ENCODE measurements around the gene PXYLP1.

Gene PXYLP1

DNA sequence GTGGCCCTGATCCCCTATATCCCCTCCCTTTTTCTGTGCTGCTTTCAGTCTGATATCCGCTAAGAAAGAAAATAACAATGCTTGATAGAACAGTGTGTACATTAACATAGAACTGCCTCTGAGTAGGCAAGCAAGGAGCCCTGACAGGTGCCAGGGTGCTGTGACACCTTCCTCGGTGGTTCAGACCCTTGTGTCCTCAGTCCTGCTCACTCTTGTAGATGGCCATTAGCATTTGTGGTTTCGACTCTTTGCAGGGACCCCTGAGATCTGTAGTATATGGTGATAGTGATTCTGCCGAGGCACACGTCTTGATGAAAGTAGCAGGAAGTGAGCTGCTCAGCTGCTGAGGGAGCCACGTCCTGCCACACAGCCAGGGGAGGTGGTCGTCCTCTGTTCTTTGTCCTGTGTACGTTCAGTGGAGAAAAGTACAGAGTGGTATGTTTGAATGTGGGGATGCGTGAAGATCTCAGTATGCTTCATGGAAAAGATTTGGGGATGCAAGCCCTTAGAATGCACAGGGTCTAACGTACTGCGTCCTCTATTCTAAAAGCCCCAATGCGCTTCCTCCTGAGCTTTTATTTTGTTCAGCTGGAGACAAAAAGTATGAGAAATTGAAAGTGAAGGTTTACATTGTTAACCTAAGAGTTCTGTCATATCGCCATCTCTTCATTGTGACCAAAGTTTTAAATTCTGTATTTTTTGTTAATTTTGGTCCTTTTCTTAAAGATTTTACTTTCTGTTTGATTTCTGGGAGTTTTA, 35.4 kb downstream of the PXYLP1 start:
- DNase-seq (ENCODE audit: extremely low read depth, low read depth) = no peak
- TF ChIP-seq, protein P1, sequence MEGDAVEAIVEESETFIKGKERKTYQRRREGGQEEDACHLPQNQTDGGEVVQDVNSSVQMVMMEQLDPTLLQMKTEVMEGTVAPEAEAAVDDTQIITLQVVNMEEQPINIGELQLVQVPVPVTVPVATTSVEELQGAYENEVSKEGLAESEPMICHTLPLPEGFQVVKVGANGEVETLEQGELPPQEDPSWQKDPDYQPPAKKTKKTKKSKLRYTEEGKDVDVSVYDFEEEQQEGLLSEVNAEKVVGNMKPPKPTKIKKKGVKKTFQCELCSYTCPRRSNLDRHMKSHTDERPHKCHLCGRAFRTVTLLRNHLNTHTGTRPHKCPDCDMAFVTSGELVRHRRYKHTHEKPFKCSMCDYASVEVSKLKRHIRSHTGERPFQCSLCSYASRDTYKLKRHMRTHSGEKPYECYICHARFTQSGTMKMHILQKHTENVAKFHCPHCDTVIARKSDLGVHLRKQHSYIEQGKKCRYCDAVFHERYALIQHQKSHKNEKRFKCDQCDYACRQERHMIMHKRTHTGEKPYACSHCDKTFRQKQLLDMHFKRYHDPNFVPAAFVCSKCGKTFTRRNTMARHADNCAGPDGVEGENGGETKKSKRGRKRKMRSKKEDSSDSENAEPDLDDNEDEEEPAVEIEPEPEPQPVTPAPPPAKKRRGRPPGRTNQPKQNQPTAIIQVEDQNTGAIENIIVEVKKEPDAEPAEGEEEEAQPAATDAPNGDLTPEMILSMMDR (IDR thresholded peaks at IDR 0.05; ENCODE audit: low read depth, low read length) = no peak

DNA sequence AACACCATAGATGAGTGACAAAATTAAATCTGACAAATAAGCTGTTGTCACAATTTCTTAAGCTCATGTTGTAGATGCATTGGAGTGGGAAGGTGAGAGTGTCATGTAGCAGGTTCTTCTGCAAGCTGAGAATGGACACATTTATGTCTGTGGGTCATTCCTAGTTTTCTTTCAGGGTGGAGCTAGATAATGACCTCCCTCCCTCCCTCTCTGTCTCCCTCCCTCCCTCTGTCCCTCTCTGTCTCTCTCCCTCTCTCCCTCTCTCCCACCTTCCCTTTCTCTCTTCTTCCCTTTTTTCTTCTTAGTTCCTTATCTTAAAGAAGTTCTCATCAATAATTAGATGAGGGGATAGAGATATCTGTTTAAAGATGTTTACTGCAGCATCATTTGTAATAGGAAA, 36.0 kb downstream of the PXYLP1 start:
- no peak for DNase-seq (ENCODE audit: extremely low read depth, low read depth)
- TF ChIP-seq, protein P1 (IDR thresholded peaks at IDR 0.05; ENCODE audit: low read depth, low read length) = no peak

DNA sequence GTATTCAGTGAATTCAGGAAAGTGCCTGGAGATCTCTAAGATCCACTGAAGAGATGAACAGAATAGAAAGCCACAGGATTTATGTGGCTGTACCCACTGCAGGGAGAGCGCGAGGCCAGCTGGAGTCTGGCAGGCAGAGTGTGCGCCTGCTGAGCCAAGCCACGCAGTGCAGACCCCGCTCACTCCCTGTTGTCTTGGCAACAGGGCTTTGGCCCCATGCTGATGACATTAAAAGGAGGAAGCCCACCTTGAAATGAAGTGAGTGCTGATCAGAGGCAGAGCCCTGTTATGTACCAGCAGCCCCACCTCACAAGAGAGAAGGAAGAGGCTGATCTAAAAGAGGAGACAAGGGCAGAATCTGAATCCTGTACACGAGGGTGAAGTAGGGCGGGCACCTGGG, 36.7 kb downstream of the PXYLP1 start:
- TF ChIP-seq, protein P1 (IDR thresholded peaks at IDR 0.05; ENCODE audit: low read depth, low read length) = no peak
- no peak for DNase-seq (ENCODE audit: extremely low read depth, low read depth)

DNA sequence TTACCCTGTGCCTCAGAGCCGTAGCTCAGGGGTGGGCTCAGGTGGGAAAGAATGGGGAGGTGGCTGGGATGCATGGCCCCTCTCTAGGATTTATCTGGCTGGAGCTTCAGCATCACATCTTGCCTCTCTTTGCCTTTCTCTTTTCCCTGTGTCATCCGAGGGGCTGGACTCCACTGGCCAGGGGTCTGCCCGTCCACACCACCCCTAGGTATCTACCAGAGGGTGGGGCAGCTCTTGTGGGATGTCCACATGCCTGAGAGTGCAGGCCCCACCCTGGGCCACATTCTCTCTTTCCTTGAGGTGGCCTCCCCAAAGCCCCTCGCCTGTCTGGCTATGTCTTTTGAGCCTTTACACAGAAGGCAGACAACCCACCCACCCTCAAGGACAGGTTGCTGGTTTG, 37.2 kb downstream of the PXYLP1 start:
- DNase-seq (ENCODE audit: extremely low read depth, low read depth) = no peak
- TF ChIP-seq, protein P1 (IDR thresholded peaks at IDR 0.05; ENCODE audit: low read depth, low read length) = no peak

DNA sequence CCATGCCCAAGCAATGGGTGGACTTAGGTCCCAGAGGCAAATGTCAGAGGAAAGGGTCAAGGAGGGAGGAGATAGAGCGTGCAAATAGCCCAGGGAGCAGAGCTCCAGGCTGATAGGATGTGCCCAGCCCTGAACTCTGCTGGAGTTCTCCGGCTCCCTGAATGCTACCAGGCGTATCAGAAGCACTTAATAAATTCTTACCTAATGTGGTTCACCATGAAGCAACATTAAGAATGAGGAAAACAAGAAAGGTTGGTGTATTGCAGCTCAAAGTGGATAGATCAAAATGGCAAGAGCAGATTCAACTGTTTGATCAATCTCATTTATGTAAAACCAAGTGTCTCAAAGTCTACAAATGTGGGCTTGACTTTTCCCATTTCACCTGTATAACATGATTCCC, 38.3 kb downstream of the PXYLP1 start:
- TF ChIP-seq, protein P1 (IDR thresholded peaks at IDR 0.05; ENCODE audit: low read depth, low read length) = no peak
- DNase-seq (ENCODE audit: extremely low read depth, low read depth) = no peak

DNA sequence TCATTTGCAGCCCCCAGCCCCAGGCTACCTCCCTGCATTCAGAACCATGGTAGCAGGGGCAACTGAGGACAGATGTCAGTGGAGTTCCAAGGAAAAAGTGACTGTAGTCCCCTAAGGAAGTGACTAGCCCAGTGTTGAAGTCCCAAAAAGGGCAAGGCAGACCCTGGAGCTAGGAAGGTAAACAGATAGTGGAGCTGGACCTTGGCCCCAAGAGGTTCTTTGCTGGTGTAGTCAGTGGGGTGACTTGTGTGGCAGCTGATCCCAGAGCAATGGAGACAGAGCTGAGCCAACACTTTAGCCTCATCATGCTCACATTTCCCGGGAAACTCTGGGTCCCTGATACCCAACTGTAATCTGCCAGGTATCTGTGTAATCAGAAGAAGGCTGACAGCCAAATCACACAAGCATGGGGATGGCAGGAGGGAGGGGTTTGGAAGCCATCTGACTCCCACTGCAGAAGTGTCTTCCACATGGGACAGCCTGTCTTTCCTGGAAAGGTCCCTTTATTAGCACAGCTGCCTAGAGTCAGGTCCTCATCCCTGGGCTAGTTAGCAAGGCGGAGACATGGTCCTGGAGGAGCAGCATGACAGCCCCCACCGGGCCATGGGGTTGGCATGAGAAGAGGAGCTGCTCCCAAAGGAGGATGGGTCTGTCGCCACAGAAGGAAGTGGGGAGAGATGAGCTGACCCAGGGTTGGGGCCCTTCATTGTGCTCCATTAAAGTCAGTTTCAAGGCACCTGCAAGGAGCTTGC, 39.8 kb downstream of the PXYLP1 start:
- TF ChIP-seq, protein P1 (IDR thresholded peaks at IDR 0.05; ENCODE audit: low read depth, low read length) = no peak
- DNase-seq (ENCODE audit: extremely low read depth, low read depth) = no peak
